Measurements from ENCODE around the gene ROR2. TPM values are rescaled to one million over a fixed set of nuclear protein-coding genes. Genes with fewer than 3 reads are reported as not detected.

Gene ROR2
- total and polyA plus RNA-seq, 2 of the 13 experiments (the other 11 are each of a cell fraction or from before 2014, with no cell fraction given): not detected

DNA sequence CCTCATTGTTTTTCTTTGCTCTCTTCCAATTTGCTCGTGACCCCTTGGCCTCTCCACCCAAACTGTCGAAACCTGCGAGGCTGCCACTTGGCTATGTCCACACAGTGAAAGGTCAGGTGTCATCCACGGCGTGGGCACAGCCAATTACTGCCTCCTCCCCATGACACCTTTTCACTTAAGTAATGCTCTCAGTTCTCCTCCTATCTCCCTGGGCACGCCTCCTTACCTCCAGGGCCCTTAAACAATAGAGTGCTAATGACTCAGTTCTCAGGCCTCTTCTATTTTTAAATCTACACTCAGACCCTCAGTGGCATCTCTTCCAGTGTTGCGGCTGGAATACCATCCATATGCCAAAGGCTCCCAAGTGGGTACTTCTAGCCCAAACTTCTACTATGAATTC is 256.8 kb downstream of the ROR2 start:
- no peaks in the 10 kb centered on the region for H3K36me3 ChIP-seq (replicated peaks in 1 of 2; ENCODE audit: control insufficient read depth in 1 of 2, insufficient read depth in 2 of 2, low read length in 2 of 2)
- no peaks in the 10 kb centered on the region for H4K20me1 ChIP-seq (ENCODE audit: insufficient read depth, low read length)
- no peaks in the 10 kb centered on the region for H3K4me1 ChIP-seq (ENCODE audit: insufficient read depth, low read length)
- CTCF ChIA-PET (ENCODE audit: low intra/inter-chr PET ratio, low total read pairs): no interaction called here
- intact Hi-C loops (cut with micrococcal nuclease; ENCODE audit: unreplicated experiment): no loop called here
- no peaks in the 10 kb centered on the region for H3K9me3 ChIP-seq (ENCODE audit: low read length)
- WGBS (ENCODE audit: low lambda C conversion rate): 14% methylated on average over 7 of the region's 7 CpGs
- no peaks in the 10 kb centered on the region for H3K79me2 ChIP-seq (ENCODE audit: insufficient read depth, low read length)
- no peak overlapping the region for H2AFZ ChIP-seq (ENCODE audit: low read length)
- in situ Hi-C loops (cut with HindIII; ENCODE audit: extremely low pct_ligation_motif_present, low pct_unique_long_range_greater_than_20kb): no loop called here
- H3K9ac ChIP-seq (ENCODE audit: insufficient read depth, low read depth, low read length): no peak overlapping the region
- no peak for FAIRE-seq
- no peak overlapping the region for H3K4me3 ChIP-seq (replicated peaks in 1 of 3; ENCODE audit: insufficient read depth in 1 of 3, low read depth in 2 of 3, low read length in 3 of 3)
- no peak overlapping the region for H3K4me2 ChIP-seq (ENCODE audit: low read depth, low read length)
- ATAC-seq: no peak
- POLR2A ChIA-PET: no interaction called here
- TF ChIP-seq, protein P1, sequence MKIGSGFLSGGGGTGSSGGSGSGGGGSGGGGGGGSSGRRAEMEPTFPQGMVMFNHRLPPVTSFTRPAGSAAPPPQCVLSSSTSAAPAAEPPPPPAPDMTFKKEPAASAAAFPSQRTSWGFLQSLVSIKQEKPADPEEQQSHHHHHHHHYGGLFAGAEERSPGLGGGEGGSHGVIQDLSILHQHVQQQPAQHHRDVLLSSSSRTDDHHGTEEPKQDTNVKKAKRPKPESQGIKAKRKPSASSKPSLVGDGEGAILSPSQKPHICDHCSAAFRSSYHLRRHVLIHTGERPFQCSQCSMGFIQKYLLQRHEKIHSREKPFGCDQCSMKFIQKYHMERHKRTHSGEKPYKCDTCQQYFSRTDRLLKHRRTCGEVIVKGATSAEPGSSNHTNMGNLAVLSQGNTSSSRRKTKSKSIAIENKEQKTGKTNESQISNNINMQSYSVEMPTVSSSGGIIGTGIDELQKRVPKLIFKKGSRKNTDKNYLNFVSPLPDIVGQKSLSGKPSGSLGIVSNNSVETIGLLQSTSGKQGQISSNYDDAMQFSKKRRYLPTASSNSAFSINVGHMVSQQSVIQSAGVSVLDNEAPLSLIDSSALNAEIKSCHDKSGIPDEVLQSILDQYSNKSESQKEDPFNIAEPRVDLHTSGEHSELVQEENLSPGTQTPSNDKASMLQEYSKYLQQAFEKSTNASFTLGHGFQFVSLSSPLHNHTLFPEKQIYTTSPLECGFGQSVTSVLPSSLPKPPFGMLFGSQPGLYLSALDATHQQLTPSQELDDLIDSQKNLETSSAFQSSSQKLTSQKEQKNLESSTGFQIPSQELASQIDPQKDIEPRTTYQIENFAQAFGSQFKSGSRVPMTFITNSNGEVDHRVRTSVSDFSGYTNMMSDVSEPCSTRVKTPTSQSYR (CRISPR knock-in tag; IDR thresholded peaks at IDR 0.05; ENCODE audit: borderline replicate concordance): no peak
- no peak for TF ChIP-seq JARID2 (CRISPR knock-in tag; IDR thresholded peaks at IDR 0.05; ENCODE audit: insufficient replicate concordance)
- no peak for TF ChIP-seq ZNF615 (CRISPR knock-in tag; IDR thresholded peaks at IDR 0.05; ENCODE audit: borderline replicate concordance)
- TF ChIP-seq STAT5B (CRISPR knock-in tag; IDR thresholded peaks at IDR 0.05): no peak
- no peak for TF ChIP-seq MTA1 (CRISPR knock-in tag; IDR thresholded peaks at IDR 0.05; ENCODE audit: borderline replicate concordance)
- no peak for TF ChIP-seq TEAD2 (CRISPR knock-in tag; IDR thresholded peaks at IDR 0.05)
- TF ChIP-seq EZH2 (conservative IDR thresholded peaks at IDR 0.05; ENCODE audit: low read depth, low read length): no peak
- TF ChIP-seq FUBP1 (CRISPR knock-in tag; IDR thresholded peaks at IDR 0.05; ENCODE audit: borderline replicate concordance): no peak
- TF ChIP-seq DPF2 (CRISPR knock-in tag; IDR thresholded peaks at IDR 0.05; ENCODE audit: borderline replicate concordance, low read depth): no peak
- TF ChIP-seq, protein P2, sequence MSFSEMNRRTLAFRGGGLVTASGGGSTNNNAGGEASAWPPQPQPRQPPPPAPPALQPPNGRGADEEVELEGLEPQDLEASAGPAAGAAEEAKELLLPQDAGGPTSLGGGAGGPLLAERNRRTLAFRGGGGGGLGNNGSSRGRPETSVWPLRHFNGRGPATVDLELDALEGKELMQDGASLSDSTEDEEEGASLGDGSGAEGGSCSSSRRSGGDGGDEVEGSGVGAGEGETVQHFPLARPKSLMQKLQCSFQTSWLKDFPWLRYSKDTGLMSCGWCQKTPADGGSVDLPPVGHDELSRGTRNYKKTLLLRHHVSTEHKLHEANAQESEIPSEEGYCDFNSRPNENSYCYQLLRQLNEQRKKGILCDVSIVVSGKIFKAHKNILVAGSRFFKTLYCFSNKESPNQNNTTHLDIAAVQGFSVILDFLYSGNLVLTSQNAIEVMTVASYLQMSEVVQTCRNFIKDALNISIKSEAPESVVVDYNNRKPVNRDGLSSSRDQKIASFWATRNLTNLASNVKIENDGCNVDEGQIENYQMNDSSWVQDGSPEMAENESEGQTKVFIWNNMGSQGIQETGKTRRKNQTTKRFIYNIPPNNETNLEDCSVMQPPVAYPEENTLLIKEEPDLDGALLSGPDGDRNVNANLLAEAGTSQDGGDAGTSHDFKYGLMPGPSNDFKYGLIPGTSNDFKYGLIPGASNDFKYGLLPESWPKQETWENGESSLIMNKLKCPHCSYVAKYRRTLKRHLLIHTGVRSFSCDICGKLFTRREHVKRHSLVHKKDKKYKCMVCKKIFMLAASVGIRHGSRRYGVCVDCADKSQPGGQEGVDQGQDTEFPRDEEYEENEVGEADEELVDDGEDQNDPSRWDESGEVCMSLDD (CRISPR knock-in tag; IDR thresholded peaks at IDR 0.05; ENCODE audit: borderline replicate concordance): no peak
- no peak for TF ChIP-seq ZNF780A (CRISPR knock-in tag; IDR thresholded peaks at IDR 0.05)
- no peak for TF ChIP-seq PHF20 (CRISPR knock-in tag; IDR thresholded peaks at IDR 0.05)
- no peak for TF ChIP-seq ZNF776 (CRISPR knock-in tag; IDR thresholded peaks at IDR 0.05)
- TF ChIP-seq ARNTL (CRISPR knock-in tag; IDR thresholded peaks at IDR 0.05): no peak
- TF ChIP-seq MAF1 (CRISPR knock-in tag; IDR thresholded peaks at IDR 0.05; ENCODE audit: borderline replicate concordance): no peak
- TF ChIP-seq ZNF572 (CRISPR knock-in tag; IDR thresholded peaks at IDR 0.05): no peak
- H3K27me3 ChIP-seq (ENCODE audit: control insufficient read depth in 1 of 2, insufficient read depth in 2 of 2, low read length in 2 of 2): peaks cover 1 to 6% of the 10 kb centered on the region in 2 experiments; a peak in 2 of 5 replicates
- BruUV-seq (replicated peaks): no TSS peak
- H3K27ac ChIP-seq (ENCODE audit: extremely low read length, insufficient read depth, low read length): no peak overlapping the region
- DNase-seq (ENCODE audit: low spot score): no peak
